Fibroblast of lung (primary cell): ENCODE measurements around the gene SNX6.
"Not testable (repeated sequence)": the region's sequence is repeated elsewhere in the genome, so short reads cannot be mapped to it uniquely, and the experiment has no call there.

ENCODE experiments used
- CTCF ChIP-seq, 2 donors: IDR thresholded peaks in 1 of 2; conservative IDR thresholded peaks in 1 of 2; 1 replicate in 1 of 2; 2 replicates in 1 of 2; pipeline ENCODE4 v1.5.1; 2011 to 2012; ENCODE audit warnings: low read length in 2 of 2, control low read depth in 1 of 2, inconsistent platforms in 1 of 2, low read depth in 1 of 2, mild to moderate bottlenecking in 1 of 2
- EZH2 ChIP-seq: IDR thresholded peaks from 2 replicates; pipeline ENCODE4 v1.5.1; 2012; ENCODE audit warnings: low read length, control low read depth, mild to moderate bottlenecking; ENCODE audit errors: missing control alignments

- not testable (repeated sequence) for TF ChIP-seq CTCF (conservative IDR thresholded peaks at IDR 0.05 in 1 of 2, IDR thresholded peaks at IDR 0.05 in 1 of 2; ENCODE audit: low read depth in 1 of 2, low read length in 2 of 2); EZH2
Observed at GRCh38 chr14:34652348-34652747, 22.4 kb upstream of the SNX6 start.
